Measurements from ENCODE around the gene TCF20.

Gene TCF20

DNA sequence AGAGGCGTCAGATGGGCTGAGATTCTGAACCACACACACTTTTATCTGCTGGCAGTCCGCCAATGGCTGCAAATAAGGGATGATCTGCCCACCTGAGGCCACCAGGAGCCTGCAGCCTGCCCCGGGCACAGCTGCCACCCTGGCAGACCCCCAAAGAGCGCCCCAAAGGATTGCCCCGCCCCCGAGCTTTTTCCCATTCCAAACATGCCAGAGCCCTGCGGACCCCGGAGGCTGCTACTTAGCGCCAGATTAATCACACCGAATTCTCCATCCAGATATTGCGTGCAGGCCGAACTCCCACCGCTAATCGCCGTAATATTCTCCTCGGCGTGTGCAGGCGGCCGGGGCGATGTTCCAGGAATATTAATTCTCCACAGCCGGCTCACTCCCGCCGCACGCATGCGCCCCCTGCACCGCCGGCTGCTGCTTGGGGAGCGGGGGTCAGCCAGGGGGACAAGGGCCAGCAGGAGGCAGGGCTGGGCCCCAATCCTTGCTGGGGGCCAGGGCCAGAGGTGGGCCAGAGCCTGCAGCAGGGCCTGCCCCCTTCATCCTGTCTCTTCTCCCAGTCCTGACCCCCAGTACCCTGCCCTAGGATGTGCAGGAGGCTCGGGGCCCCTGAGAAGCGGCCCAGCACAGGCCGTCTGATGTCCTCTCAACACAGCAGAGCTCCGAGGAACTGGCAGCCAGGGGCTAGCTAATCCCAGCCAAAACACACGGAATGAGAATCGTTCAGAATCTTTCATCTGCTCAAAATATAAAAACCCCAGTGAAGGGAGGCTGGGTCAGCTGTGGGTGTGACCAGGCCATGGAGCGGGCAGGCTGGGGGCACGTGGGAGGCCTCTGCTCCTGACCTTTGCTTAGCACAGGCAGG is 19.5 kb upstream of the TCF20 start:
- WGBS, 2 experiments: 88 to 90% methylated on average over 36 of the region's 36 CpGs
- Histone ChIP-seq H3K4me1 (ENCODE audit: control insufficient read depth, insufficient read depth, low read length) (peaks cover 35% of the 10 kb centered on the region), H3K9me3 (ENCODE audit: control insufficient read depth, low read length) (no peaks in the 10 kb centered on the region), H3K4me3 (ENCODE audit: insufficient read depth, low read depth, low read length) (no peak overlapping the region), H3K27ac (ENCODE audit: insufficient read depth, low read depth, low read length, poor library complexity, severe bottlenecking) (no peak overlapping the region), H3K36me3 (ENCODE audit: control insufficient read depth, insufficient read depth, low read length) (no peaks in the 10 kb centered on the region), H3K27me3 (ENCODE audit: control insufficient read depth, insufficient read depth, low read length, poor library complexity, severe bottlenecking) (peaks cover 5% of the 10 kb centered on the region)

DNA sequence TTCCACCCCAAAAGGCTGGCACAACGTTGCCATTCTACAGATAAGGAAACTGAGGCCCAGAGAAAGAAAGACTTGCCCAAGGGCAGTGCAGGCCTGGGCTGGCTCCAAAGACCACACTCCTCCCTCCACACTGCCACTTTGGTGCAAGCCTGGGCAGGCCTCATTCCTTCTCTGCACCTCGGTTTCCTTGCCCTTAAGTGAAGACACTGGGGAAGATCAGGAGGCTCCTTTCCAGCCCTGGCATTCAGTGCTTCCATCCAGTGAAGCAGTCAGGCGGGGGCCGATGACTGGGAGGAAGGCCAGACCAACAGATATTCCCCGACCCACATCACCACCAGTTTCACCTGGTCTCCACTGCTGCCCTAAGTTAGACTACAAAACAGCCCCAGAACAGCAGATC is 18.3 kb upstream of the TCF20 start:
- Histone ChIP-seq H3K4me3 (ENCODE audit: insufficient read depth, low read depth, low read length) (no peak overlapping the region), H3K27me3 (ENCODE audit: control insufficient read depth, insufficient read depth, low read length, poor library complexity, severe bottlenecking) (peaks cover 16% of the 10 kb centered on the region), H3K36me3 (ENCODE audit: control insufficient read depth, insufficient read depth, low read length) (no peaks in the 10 kb centered on the region), H3K4me1 (ENCODE audit: control insufficient read depth, insufficient read depth, low read length) (peaks cover 39% of the 10 kb centered on the region), H3K27ac (ENCODE audit: insufficient read depth, low read depth, low read length, poor library complexity, severe bottlenecking) (no peak overlapping the region), H3K9me3 (ENCODE audit: control insufficient read depth, low read length) (no peaks in the 10 kb centered on the region)
- 90 to 92% methylated on average over 5 of the region's 5 CpGs for WGBS, 2 experiments

DNA sequence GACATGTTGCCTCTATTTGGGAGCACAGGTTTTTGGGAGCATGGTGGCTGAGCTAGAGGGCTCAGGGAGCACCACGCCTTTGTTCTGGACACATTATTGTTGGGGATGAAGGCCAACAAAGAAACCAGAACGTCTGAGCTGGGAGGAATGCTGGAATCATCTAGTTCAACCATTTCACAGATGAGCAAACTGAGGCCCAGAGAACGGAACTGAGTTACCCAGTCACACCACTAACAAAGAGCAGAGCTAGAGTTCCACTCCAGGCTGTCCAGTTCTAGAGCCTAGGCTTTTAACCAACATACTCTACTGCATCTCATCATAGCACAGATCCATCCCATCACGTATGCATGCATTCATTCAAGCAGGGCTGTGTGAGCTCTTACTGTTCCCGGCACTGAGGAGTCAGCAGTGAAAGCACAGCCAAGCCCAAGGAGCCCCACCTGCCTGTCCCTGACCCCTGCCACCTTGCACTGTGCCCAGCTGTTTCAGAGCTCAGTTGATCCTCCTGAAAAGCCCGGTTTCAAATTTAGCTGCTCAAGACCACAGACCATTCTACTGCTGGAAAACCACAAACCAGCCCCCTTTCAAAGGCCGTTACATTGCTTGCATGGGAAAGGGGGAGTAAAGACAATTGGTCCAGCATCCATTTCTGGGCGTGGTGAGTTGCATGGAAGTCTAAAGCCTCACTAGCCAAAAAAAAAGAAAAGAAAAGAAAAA is 16.9 kb upstream of the TCF20 start:
- no peak overlapping the region for H3K4me3 ChIP-seq (ENCODE audit: insufficient read depth, low read depth, low read length)
- H3K4me1 ChIP-seq (ENCODE audit: control insufficient read depth, insufficient read depth, low read length): peaks cover 34% of the 10 kb centered on the region
- H3K9me3 ChIP-seq (ENCODE audit: control insufficient read depth, low read length): no peaks in the 10 kb centered on the region
- peaks cover 18% of the 10 kb centered on the region for H3K27me3 ChIP-seq (ENCODE audit: control insufficient read depth, insufficient read depth, low read length, poor library complexity, severe bottlenecking)
- no peak overlapping the region for H3K27ac ChIP-seq (ENCODE audit: insufficient read depth, low read depth, low read length, poor library complexity, severe bottlenecking)
- H3K36me3 ChIP-seq (ENCODE audit: control insufficient read depth, insufficient read depth, low read length): no peaks in the 10 kb centered on the region
- WGBS, 2 experiments: 69 to 74% methylated on average over 8 of the region's 8 CpGs

DNA sequence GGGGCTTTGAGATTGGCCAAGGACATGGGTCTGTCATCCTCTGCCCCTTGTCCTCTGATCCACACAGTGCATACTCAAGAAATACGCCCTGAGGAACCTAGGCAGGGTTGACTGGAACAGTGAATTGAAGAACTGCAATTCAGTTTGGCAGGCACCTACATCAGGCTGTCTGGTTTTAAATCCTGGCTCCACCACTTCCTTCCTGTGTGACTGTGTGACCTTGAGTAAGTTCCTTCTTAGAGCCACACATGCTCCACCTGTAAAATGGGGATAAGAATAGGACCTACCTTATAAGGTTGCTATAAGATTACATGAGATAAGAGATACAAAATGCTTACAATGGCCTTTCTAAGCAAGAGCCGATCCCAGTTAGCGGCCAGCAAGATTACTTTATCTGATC is 15.8 kb upstream of the TCF20 start:
- Histone ChIP-seq H3K9me3 (ENCODE audit: control insufficient read depth, low read length) (no peaks in the 10 kb centered on the region), H3K27ac (ENCODE audit: insufficient read depth, low read depth, low read length, poor library complexity, severe bottlenecking) (no peak overlapping the region), H3K27me3 (ENCODE audit: control insufficient read depth, insufficient read depth, low read length, poor library complexity, severe bottlenecking) (peaks cover 29% of the 10 kb centered on the region), H3K4me3 (ENCODE audit: insufficient read depth, low read depth, low read length) (no peak overlapping the region), H3K4me1 (ENCODE audit: control insufficient read depth, insufficient read depth, low read length) (peaks cover 29% of the 10 kb centered on the region), H3K36me3 (ENCODE audit: control insufficient read depth, insufficient read depth, low read length) (no peaks in the 10 kb centered on the region)
- 95 to 96% methylated on average over 3 of the region's 3 CpGs for WGBS, 2 experiments

DNA sequence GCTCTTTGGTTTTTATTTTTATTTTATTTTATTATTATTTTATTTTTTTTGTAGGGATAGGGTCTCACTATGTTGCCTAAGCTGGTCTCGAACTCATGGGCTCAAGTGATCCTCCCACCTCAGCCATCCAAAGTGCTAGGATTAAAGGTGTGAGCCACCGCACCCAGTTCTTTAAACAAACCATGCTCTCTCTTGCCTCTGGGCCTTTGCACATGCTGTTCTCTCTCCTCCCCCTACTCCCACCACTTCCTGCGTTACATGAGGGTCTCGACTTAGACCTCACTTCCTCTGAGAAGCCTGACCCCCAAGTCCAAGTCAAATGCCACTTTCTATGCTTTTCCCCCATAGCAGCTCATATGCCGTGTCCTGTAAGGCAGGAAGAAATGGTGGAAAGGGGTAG is 15.2 kb upstream of the TCF20 start:
- H3K9me3 ChIP-seq (ENCODE audit: control insufficient read depth, low read length): no peaks in the 10 kb centered on the region
- WGBS, 2 experiments: 93 to 99% methylated on average over 5 of the region's 5 CpGs
- no peak overlapping the region for H3K4me3 ChIP-seq (ENCODE audit: insufficient read depth, low read depth, low read length)
- no peaks in the 10 kb centered on the region for H3K36me3 ChIP-seq (ENCODE audit: control insufficient read depth, insufficient read depth, low read length)
- peaks cover 35% of the 10 kb centered on the region for H3K27me3 ChIP-seq (ENCODE audit: control insufficient read depth, insufficient read depth, low read length, poor library complexity, severe bottlenecking)
- H3K4me1 ChIP-seq (ENCODE audit: control insufficient read depth, insufficient read depth, low read length): peaks cover 28% of the 10 kb centered on the region
- no peak overlapping the region for H3K27ac ChIP-seq (ENCODE audit: insufficient read depth, low read depth, low read length, poor library complexity, severe bottlenecking)

DNA sequence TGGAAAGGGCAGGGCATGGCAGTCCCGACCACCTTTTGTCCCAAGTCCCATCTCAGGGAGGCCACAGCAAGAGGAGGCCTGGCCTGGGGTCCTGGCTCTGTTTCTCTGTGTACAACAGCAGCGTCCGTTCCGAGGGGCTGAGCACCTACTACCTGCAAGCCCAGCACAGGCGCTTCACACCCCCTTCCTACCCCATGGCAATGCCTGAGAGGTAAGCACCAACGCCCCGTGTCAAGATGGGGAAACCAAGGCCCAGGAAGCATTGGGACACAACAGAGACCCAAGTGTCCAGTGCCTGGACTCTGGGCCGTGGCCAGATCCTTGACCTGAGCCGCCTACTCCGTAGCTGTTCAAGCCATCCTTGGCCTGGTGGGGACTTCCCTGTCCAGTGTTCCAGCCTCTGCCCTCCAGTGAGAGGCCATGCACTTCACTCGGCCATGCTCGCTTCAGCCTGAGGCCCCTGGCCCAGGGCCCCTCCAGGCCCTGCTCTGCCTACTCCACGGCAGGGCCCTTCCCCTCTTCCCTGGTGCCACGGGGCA is 14.3 kb upstream of the TCF20 start:
- Histone ChIP-seq H3K27me3 (ENCODE audit: control insufficient read depth, insufficient read depth, low read length, poor library complexity, severe bottlenecking) (peaks cover 44% of the 10 kb centered on the region), H3K4me3 (ENCODE audit: insufficient read depth, low read depth, low read length) (no peak overlapping the region), H3K36me3 (ENCODE audit: control insufficient read depth, insufficient read depth, low read length) (no peaks in the 10 kb centered on the region), H3K4me1 (ENCODE audit: control insufficient read depth, insufficient read depth, low read length) (peaks cover 19% of the 10 kb centered on the region), H3K27ac (ENCODE audit: insufficient read depth, low read depth, low read length, poor library complexity, severe bottlenecking) (no peak overlapping the region), H3K9me3 (ENCODE audit: control insufficient read depth, low read length) (no peaks in the 10 kb centered on the region)
- 91 to 95% methylated on average over 14 of the region's 14 CpGs for WGBS, 2 experiments

DNA sequence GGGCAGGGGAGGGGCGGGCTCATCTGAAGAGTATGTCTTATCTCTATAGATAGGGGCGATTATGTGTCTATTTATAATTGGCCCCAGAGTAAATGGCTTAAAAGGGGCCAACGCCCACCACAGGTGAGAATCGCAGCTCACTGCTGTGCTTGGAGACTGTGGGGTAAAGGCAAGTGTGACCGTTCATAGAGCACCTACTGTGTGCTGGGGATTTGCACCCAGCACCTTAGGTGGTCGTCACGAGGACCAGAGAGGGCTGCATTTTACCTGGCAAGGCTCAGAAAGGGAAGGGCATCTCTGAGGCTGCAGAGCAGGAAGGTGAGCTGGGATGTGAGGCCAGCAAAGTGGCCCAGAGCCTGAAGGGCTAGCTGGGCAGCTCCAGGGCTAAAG is 13.7 kb upstream of the TCF20 start:
- WGBS, 2 experiments: 75 to 78% methylated on average over 7 of the region's 7 CpGs
- Histone ChIP-seq H3K9me3 (ENCODE audit: control insufficient read depth, low read length) (no peaks in the 10 kb centered on the region), H3K36me3 (ENCODE audit: control insufficient read depth, insufficient read depth, low read length) (no peaks in the 10 kb centered on the region), H3K4me1 (ENCODE audit: control insufficient read depth, insufficient read depth, low read length) (peaks cover 15% of the 10 kb centered on the region), H3K27ac (ENCODE audit: insufficient read depth, low read depth, low read length, poor library complexity, severe bottlenecking) (no peak overlapping the region), H3K27me3 (ENCODE audit: control insufficient read depth, insufficient read depth, low read length, poor library complexity, severe bottlenecking) (peaks cover 49% of the 10 kb centered on the region), H3K4me3 (ENCODE audit: insufficient read depth, low read depth, low read length) (no peak overlapping the region)

DNA sequence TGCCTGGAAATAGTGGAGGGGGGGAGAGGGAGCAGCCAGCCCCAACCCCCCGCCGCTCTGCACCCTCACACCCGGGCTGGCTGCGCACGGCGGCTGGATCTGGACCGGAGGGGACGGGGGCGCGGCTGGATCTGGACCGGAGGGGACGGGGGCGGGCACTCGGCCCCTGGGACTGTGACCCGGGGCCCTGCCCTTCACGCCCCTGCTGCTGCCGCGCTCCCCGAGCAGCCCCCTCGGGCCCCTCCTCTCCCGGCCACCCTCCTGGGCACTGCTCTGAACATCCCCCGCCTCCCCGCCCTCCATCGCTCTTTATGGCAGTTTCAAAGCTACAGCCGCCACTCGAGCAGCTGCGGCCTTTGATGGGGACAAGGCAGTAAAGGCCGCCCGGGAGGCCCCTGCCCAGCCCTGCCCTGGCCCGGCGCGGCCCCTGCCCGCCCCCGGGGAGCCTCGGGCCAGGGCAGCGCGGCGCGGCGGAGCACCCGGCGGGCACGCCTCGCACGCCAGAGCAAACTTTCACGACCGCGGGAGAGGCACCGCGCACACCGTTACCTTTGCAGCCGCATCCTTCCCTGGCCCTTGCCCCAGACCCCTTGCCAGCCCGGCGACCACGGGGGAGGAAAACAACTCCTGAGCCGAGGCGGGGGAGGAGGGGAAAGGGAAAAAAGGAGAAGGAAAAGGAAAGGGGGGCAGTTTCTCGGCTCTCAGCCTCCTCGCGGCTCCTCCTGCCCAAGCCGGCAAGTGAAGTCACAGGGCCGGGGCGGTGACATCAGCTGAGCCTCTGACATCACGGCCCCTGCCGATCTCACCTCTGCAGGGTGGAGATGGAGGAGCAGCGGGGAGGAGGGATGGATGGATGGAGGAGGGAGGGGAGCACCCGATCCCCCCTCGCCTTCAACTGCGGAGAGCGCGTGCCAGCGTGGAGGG is 13.1 kb upstream of the TCF20 start:
- Histone ChIP-seq H3K27ac (ENCODE audit: insufficient read depth, low read depth, low read length, poor library complexity, severe bottlenecking) (peak overlapping the region; percentile 83), H3K4me3 (ENCODE audit: insufficient read depth, low read depth, low read length) (peak overlapping the region; percentile 29), H3K27me3 (ENCODE audit: control insufficient read depth, insufficient read depth, low read length, poor library complexity, severe bottlenecking) (peaks cover 56% of the 10 kb centered on the region), H3K9me3 (ENCODE audit: control insufficient read depth, low read length) (no peaks in the 10 kb centered on the region), H3K4me1 (ENCODE audit: control insufficient read depth, insufficient read depth, low read length) (peaks cover 16% of the 10 kb centered on the region), H3K36me3 (ENCODE audit: control insufficient read depth, insufficient read depth, low read length) (no peaks in the 10 kb centered on the region)
- 2 to 3% methylated on average over 72 of the region's 72 CpGs for WGBS, 2 experiments

DNA sequence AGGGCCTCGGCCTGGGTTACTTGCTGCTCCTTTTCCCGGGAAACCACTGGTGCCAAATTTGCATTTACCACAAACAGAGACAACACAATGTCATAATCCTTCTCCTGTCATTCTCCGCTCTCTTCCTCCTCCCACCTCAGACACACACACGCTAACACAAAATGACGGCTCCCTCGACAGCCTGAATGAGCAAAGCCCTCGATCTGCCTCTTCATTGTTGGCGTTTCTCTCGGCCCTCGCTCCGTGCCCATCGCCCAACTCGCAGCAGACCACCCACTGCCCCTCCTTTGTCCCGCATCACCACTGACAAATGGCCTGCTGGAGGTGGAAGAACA is 12.5 kb upstream of the TCF20 start:
- Histone ChIP-seq H3K4me3 (ENCODE audit: insufficient read depth, low read depth, low read length) (peak overlapping the region; percentile 29), H3K36me3 (ENCODE audit: control insufficient read depth, insufficient read depth, low read length) (no peaks in the 10 kb centered on the region), H3K9me3 (ENCODE audit: control insufficient read depth, low read length) (no peaks in the 10 kb centered on the region), H3K27me3 (ENCODE audit: control insufficient read depth, insufficient read depth, low read length, poor library complexity, severe bottlenecking) (peaks cover 62% of the 10 kb centered on the region), H3K27ac (ENCODE audit: insufficient read depth, low read depth, low read length, poor library complexity, severe bottlenecking) (peak overlapping the region; percentile 83), H3K4me1 (ENCODE audit: control insufficient read depth, insufficient read depth, low read length) (peaks cover 19% of the 10 kb centered on the region)
- WGBS, 2 experiments: 1 to 2% methylated on average over 14 of the region's 14 CpGs
